Endothelial cell of umbilical vein (primary cell): ENCODE data around the gene LYRM1. TPM values are rescaled to one million over a fixed set of nuclear protein-coding genes. Genes with fewer than 3 reads are reported as not detected.

Experiments
- BruUV-seq: library from RNA; stranded (reverse); fragments of 400-500 nt; replicated peaks from 2 replicates; lab custom pipeline; 2021; lab: Mats Ljungman, UMichigan
- CTCF ChIA-PET: fragments of 300-600, 350-600 bp; sonication (Branson Sonifier 250); formaldehyde crosslinking; loops from one replicate; lab custom pipeline; 2021; ENCODE audit warnings: antibody characterized with exemption, inconsistent platforms; lab: Charles Lee
- POLR2A ChIA-PET: fragments of 300-600, 350-600 bp; sonication (Branson Sonifier 250); formaldehyde crosslinking; loops from one replicate; lab custom pipeline; 2021; ENCODE audit warnings: antibody characterized with exemption, inconsistent platforms; lab: Charles Lee
- DNase-seq: peaks from one replicate; pipeline ENCODE4 v3.0.0-alpha.2; 2011; ENCODE audit warnings: low read depth, low spot score
- FAIRE-seq: peaks from 2 replicates; lab custom pipeline; 2011; peaks lifted over from hg19 to GRCh38; lab: Jason Lieb, UNC
- H2AFZ ChIP-seq: 2 replicates; pipeline ENCODE4 v1.6.0; 2012; ENCODE audit warnings: low read depth, low read length, control low read depth, inconsistent platforms
- H3K27ac ChIP-seq: 2 replicates; pipeline ENCODE4 v1.5.1; 2011; ENCODE audit warnings: low read depth, mild to moderate bottlenecking, control low read depth, low read length, moderate library complexity; ENCODE audit not compliant: insufficient read depth
- H3K27me3 ChIP-seq, 2 experiments: 2 replicates each; pipeline versions ENCODE4 v1.6.0 to v1.6.1; 2011; ENCODE audit warnings: low read length in 2 of 2, mixed read lengths in 1 of 2; ENCODE audit not compliant: control insufficient read depth in 2 of 2, insufficient read depth in 2 of 2
- H3K36me3 ChIP-seq, 2 experiments: 2 replicates in 1 of 2; 3 replicates in 1 of 2; pipeline ENCODE4 v1.5.1; 2011; ENCODE audit warnings: low read length in 2 of 2, mild to moderate bottlenecking in 1 of 2, moderate library complexity in 1 of 2; ENCODE audit not compliant: control insufficient read depth in 2 of 2, insufficient read depth in 2 of 2; ENCODE audit errors: extremely low read depth in 1 of 2
- H3K4me1 ChIP-seq: 3 replicates; pipeline ENCODE4 v1.5.1; 2011; ENCODE audit warnings: mild to moderate bottlenecking, low read length; ENCODE audit not compliant: control insufficient read depth, insufficient read depth; ENCODE audit errors: extremely low read depth
- H3K4me2 ChIP-seq: 2 replicates; pipeline ENCODE4 v1.6.1; 2011; ENCODE audit warnings: low read length, control low read depth, mixed read lengths; ENCODE audit not compliant: insufficient read depth
- H3K4me3 ChIP-seq, 3 experiments: fragments of 200-600 bp in 1 of 3; sonication (generic), shearing (Covaris generic) in 1 of 3; replicated peaks in 1 of 3; 2 replicates each; pipeline ENCODE4 v1.5.1; 2011 to 2016; ENCODE audit warnings: control low read depth in 3 of 3, low read length in 3 of 3, mild to moderate bottlenecking in 2 of 3, inconsistent platforms in 1 of 3, low read depth in 1 of 3, moderate library complexity in 1 of 3; ENCODE audit not compliant: insufficient read depth in 1 of 3
- H3K79me2 ChIP-seq: 2 replicates; pipeline ENCODE4 v1.6.0; 2012; ENCODE audit warnings: low read length, inconsistent platforms; ENCODE audit not compliant: control insufficient read depth, insufficient read depth
- H3K9ac ChIP-seq: replicated peaks from 2 replicates; pipeline ENCODE3; 2011; ENCODE audit warnings: low read length, control low read depth; ENCODE audit not compliant: insufficient read depth; ENCODE audit errors: extremely low read depth
- H3K9me1 ChIP-seq: replicated peaks from 3 replicates; pipeline ENCODE4 v1.6.0; 2011; ENCODE audit warnings: mild to moderate bottlenecking, low read length; ENCODE audit not compliant: control insufficient read depth, insufficient read depth; ENCODE audit errors: extremely low read depth
- H3K9me3 ChIP-seq: replicated peaks from 2 replicates; pipeline ENCODE4 v1.5.1; 2012; ENCODE audit warnings: low read length, inconsistent platforms; ENCODE audit not compliant: control insufficient read depth, insufficient read depth
- H4K20me1 ChIP-seq: replicated peaks from 2 replicates; pipeline ENCODE3; 2011; ENCODE audit warnings: mild to moderate bottlenecking, low read length; ENCODE audit not compliant: control insufficient read depth, insufficient read depth; ENCODE audit errors: extremely low read depth
- CTCF ChIP-seq, 2 donors: IDR thresholded peaks; 1 replicate in 1 of 2; 2 replicates in 1 of 2; pipeline ENCODE4 v1.5.1; 2011; ENCODE audit warnings: low read length in 2 of 2, mild to moderate bottlenecking in 2 of 2, moderate library complexity in 2 of 2, control low read depth in 1 of 2, inconsistent platforms in 1 of 2, low read depth in 1 of 2; ENCODE audit not compliant: insufficient read depth in 1 of 2; ENCODE audit errors: extremely low read depth in 1 of 2
- EZH2 ChIP-seq: IDR thresholded peaks from 2 replicates; pipeline ENCODE4 v1.6.1; 2012; ENCODE audit warnings: borderline replicate concordance, low read depth, mild to moderate bottlenecking, moderate library complexity, low read length, inconsistent platforms; ENCODE audit not compliant: severe bottlenecking
- FOS ChIP-seq: IDR thresholded peaks from 2 replicates; pipeline ENCODE4 v1.6.1; 2011; ENCODE audit warnings: mild to moderate bottlenecking, low read length, moderate library complexity, borderline replicate concordance; ENCODE audit not compliant: insufficient read depth
- GATA2 ChIP-seq: IDR thresholded peaks from 2 replicates; pipeline ENCODE4 v1.7.0; 2011; ENCODE audit warnings: low read depth, mild to moderate bottlenecking, moderate library complexity, mixed read lengths, low read length; ENCODE audit not compliant: insufficient read length, insufficient read depth
- JUN ChIP-seq: IDR thresholded peaks from 2 replicates; pipeline ENCODE4 v1.6.1; 2011; ENCODE audit warnings: borderline replicate concordance, low read depth; ENCODE audit not compliant: insufficient read length, insufficient read depth
- MAX ChIP-seq: IDR thresholded peaks from 2 replicates; pipeline ENCODE4 v1.6.1; 2011; ENCODE audit not compliant: insufficient read depth, insufficient read length
- MYC ChIP-seq: IDR thresholded peaks from one replicate; pipeline ENCODE4 v1.6.1; 2011; ENCODE audit warnings: mild to moderate bottlenecking, low read depth, low read length
- POLR2A ChIP-seq: IDR thresholded peaks from 2 replicates; pipeline ENCODE4 v1.6.1; 2012; ENCODE audit warnings: low read depth, mild to moderate bottlenecking, control low read depth, low read length
- POLR2AphosphoS5 ChIP-seq: IDR thresholded peaks from 2 replicates; pipeline ENCODE4 v1.6.1; 2012; ENCODE audit warnings: low read depth, mild to moderate bottlenecking, control low read depth, low read length, moderate library complexity; ENCODE audit not compliant: insufficient read depth
- dilution Hi-C: fragments of 300-500 bp; cut with MboI; formaldehyde crosslinking; loops from one replicate; pipeline ENCODE4 v1.15.0; 2019; ENCODE audit warnings: low sequenced_read_pairs; ENCODE audit not compliant: extremely low pct_ligation_motif_present
- intact Hi-C: fragments of 100-400 bp; cut with micrococcal nuclease; formaldehyde crosslinking; loops from one replicate; pipeline ENCODE4 v1.10.0; 2022
- polyA plus RNA-seq, 4 experiments: library from polyadenylated mRNA; depleted of rRNA in 3 of 4; stranded (reverse) in 3 of 4; unstranded in 1 of 4; fragments of >200 nt; gene quantifications; 2 replicates each; pipeline versions ENCODE4 v1.2.1 to v1.2.3, GENCODE V29; 2011 to 2012; ENCODE audit warnings: missing spikeins in 1 of 4
- total RNA-seq: library from RNA; stranded (reverse); gene quantifications from 2 replicates; pipeline ENCODE4 v1.2.3, GENCODE V29; 2021

LYRM1 gene
- total and polyA plus RNA-seq, 2 donors (not counting 3 experiments of a cell fraction or from before 2014, with no cell fraction given): 20.4 to 28.4 TPM

GRCh38 chr16:20894388-20894787 is 6.2 kb upstream of the LYRM1 start:
- Histone ChIP-seq H3K79me2 (peaks cover 94% of the 10 kb centered on the region), H4K20me1 (no peaks in the 10 kb centered on the region), H3K4me2 (no peak overlapping the region), H3K27me3 (no peaks in the 10 kb centered on the region), H3K4me1 (peaks cover 17% of the 10 kb centered on the region), H3K27ac (no peak overlapping the region), H3K4me3 (no peak overlapping the region), H3K36me3 (peaks cover 7 to 31% of the 10 kb centered on the region in 2 experiments), H2AFZ (no peak overlapping the region), H3K9me3 (no peaks in the 10 kb centered on the region), H3K9ac (no peak overlapping the region), H3K9me1 (no peaks in the 10 kb centered on the region)
- BruUV-seq: no TSS peak
- TF ChIP-seq MAX: no peak
- no peak for TF ChIP-seq POLR2A
- no peak for TF ChIP-seq EZH2
- TF ChIP-seq JUN: no peak
- TF ChIP-seq FOS: no peak
- TF ChIP-seq POLR2AphosphoS5: no peak
- no peak for TF ChIP-seq GATA2
- no peak for TF ChIP-seq CTCF (IDR thresholded peaks at IDR 0.05; ENCODE audit: extremely low read depth in 1 of 2, insufficient read depth in 1 of 2, low read depth in 1 of 2, low read length in 2 of 2)
- TF ChIP-seq MYC: no peak
- POLR2A ChIA-PET: no interaction called here
- dilution Hi-C loops: no loop called here
- CTCF ChIA-PET: interaction anchor here (1.1 kb wide), 1 partner anchor 26 kb away, joined by 4 read pairs; no protein-coding TSS in a partner anchor
- FAIRE-seq: no peak
- no peak for DNase-seq
- intact Hi-C loops: no loop called here
